Stomach smooth muscle (tissue), 2 donors: ENCODE measurements around the gene CCDC71L.

Experiments
- H3K27ac ChIP-seq: one replicate; pipeline ENCODE4 v1.7.0; 2013; ENCODE audit warnings: mild to moderate bottlenecking, low read length, inconsistent platforms
- H3K27me3 ChIP-seq, 2 donors: one replicate each; pipeline ENCODE4 v1.7.0; 2013; ENCODE audit warnings: low read length in 2 of 2; ENCODE audit not compliant: insufficient read depth in 2 of 2, control insufficient read depth in 1 of 2
- H3K36me3 ChIP-seq, 2 donors: one replicate each; pipeline ENCODE4 v1.7.0; 2013; ENCODE audit warnings: low read length in 2 of 2; ENCODE audit not compliant: control insufficient read depth in 2 of 2, insufficient read depth in 2 of 2
- H3K4me1 ChIP-seq: one replicate; pipeline ENCODE4 v1.7.0; 2013; ENCODE audit warnings: low read length; ENCODE audit not compliant: control insufficient read depth, insufficient read depth
- H3K4me3 ChIP-seq, 2 donors: one replicate each; pipeline ENCODE4 v1.7.0; 2013; ENCODE audit warnings: low read length in 2 of 2
- H3K9ac ChIP-seq, 2 donors: one replicate each; pipeline ENCODE4 v1.7.0; 2013; ENCODE audit warnings: low read length in 2 of 2, mild to moderate bottlenecking in 1 of 2
- H3K9me3 ChIP-seq, 2 donors: one replicate each; pipeline ENCODE4 v1.7.0; 2013; ENCODE audit warnings: low read length in 2 of 2; ENCODE audit not compliant: control insufficient read depth in 2 of 2
- donor health status: healthy.
- donor health status: Pancreatic carcinoma.

Gene CCDC71L

DNA sequence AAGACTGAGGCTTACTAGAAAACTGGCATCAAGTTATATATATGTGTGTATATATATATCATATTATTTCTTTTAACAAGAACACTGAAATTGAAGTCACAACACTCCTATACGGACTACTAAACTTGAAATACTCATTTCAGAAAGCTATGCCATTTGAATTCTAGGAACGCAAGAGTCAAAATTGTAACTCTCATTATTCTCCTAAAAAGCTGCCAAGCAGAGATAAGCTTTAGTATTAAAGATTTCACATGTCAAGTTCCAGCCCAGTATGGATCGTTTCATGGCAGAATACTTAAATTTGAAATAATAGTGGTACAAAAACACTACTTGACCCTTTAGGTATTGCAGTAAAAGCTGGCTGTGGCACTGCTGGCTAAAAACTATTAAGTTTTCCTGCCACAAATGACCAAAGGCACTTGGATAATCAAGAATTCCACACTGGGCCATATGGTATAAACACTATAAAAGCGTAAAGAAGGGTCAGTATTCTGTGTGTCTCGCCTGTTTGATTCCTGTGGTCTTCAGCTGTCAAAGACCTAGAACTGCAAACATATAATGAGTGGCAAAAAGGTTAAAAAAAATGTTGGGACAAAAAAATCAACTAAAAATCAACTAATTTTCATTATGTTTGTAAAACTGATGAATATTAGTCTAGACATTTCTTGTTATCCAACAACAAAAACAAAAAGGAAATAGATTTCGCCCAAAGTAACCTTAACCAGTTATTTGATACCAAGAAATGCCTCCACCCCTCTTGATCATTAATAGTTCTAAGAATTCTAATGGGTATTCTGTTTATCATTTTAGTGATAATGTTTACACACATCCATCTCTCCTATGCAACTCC is 2.4 kb downstream of the CCDC71L start:
- H3K4me3 ChIP-seq = peak overlapping the region in 1 of 2 donors; percentile 78
- H3K27ac ChIP-seq = no peak overlapping the region
- H3K9ac ChIP-seq = peak overlapping the region in 1 of 2 donors; percentile 81
- H3K4me1 ChIP-seq = peaks cover 7% of the 10 kb centered on the region
- no peaks in the 10 kb centered on the region for H3K36me3 ChIP-seq
- H3K9me3 ChIP-seq = no peaks in the 10 kb centered on the region
- H3K27me3 ChIP-seq = no peaks in the 10 kb centered on the region

DNA sequence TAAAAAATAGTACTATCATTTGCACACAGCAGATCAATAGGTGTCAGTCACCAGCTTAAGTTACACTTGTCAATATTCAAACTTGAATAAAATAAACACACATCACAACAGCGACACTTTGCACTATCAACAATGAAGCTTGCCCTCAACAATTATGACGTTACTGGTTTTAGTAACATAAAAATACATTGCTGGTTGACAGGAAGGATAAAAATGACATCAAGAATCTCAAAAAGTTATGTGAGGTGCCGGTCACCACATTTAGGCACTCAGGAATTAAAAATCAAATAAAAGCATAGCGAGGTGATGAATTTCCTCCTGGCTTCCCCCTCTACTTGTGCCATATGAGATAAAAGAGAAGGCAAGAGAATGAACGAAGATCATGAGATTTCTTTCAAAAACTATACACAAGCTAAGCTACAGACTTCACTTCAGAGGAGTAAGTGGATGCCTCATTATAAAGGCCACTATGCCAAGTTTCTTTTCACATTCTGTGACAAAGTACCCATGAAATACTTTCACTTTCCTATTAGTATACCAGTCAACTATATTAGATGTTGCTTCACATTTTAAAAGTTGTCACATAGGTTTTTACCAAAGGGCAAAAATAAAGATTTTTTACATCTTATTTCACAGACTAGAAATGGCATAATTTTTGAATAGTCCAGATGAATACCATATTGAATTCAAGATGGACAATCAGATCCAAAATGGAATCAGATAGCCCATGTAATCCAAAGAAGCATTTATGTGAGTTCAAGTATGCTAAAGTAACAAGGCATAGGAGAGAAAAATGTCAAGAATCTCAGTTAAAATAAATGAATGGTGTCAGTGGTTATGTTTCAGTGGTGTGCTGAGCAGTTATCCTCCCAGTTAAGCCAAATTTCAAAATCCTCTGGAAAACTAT is 3.6 kb downstream of the CCDC71L start:
- no peaks in the 10 kb centered on the region for H3K36me3 ChIP-seq
- no peak overlapping the region for H3K9ac ChIP-seq
- no peak overlapping the region for H3K27ac ChIP-seq
- no peak overlapping the region for H3K4me3 ChIP-seq
- H3K27me3 ChIP-seq = no peaks in the 10 kb centered on the region
- no peaks in the 10 kb centered on the region for H3K9me3 ChIP-seq
- peaks cover 7% of the 10 kb centered on the region for H3K4me1 ChIP-seq

DNA sequence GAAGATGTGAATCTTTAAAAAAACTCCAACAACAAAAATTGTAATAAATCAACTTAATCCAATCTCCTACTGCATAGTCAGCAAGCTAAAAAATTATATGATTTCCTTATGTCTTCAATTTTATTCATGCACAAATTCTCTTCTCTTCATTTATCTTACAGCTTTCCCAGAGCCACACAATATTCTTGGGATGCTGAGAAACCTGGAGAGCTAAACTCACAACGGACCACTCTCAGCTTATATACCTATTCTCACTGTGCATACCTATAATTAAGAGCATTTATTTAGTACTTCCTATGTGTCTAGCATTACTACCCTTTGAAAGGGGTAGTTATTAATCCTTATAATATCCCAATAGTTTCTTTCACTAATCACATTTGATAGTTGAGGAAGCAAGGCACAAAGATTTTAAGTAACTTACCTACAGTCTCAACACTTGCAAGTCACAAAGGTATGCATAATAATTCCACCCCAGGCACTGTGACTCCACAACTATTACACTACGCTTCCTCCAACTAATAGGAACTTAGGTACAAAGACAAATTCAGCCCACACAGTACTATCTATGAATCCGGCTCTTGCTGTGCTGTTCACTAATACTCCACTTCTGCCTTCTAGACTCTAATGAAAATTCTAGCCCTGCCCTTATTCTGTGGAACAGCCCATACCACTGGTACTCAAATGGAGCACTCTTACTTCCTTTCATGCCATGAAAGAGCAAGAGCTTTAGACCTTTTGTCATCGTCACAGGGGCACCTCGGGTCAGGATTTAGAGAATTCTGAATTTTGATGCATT is 5.1 kb downstream of the CCDC71L start:
- H3K27me3 ChIP-seq = no peaks in the 10 kb centered on the region
- no peak overlapping the region for H3K4me3 ChIP-seq
- H3K4me1 ChIP-seq = peaks cover 7% of the 10 kb centered on the region
- H3K9ac ChIP-seq = no peak overlapping the region
- no peak overlapping the region for H3K27ac ChIP-seq
- no peaks in the 10 kb centered on the region for H3K36me3 ChIP-seq
- no peaks in the 10 kb centered on the region for H3K9me3 ChIP-seq

DNA sequence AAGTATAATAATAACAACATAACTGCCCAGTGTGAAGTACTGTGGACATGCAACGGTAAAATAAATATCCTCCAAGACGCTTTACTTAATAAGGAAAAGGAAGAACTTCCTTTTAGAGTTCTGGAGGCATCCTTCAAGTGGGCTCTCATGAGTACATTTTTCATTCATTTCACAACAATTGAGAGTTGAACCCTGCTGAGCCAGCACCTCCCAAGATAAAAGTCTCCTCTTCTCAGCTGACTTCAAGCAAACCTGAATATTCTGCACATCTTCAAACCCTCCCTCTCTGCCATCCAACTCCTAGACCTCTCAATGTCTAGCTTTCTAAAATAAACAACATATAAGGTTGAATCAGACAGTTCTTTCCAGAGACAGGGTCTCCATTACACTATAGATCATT is 7.5 kb downstream of the CCDC71L start:
- no peak overlapping the region for H3K27ac ChIP-seq
- no peak overlapping the region for H3K9ac ChIP-seq
- no peaks in the 10 kb centered on the region for H3K36me3 ChIP-seq
- H3K4me3 ChIP-seq = no peak overlapping the region
- H3K4me1 ChIP-seq = peaks cover 2% of the 10 kb centered on the region
- no peaks in the 10 kb centered on the region for H3K27me3 ChIP-seq
- no peaks in the 10 kb centered on the region for H3K9me3 ChIP-seq

DNA sequence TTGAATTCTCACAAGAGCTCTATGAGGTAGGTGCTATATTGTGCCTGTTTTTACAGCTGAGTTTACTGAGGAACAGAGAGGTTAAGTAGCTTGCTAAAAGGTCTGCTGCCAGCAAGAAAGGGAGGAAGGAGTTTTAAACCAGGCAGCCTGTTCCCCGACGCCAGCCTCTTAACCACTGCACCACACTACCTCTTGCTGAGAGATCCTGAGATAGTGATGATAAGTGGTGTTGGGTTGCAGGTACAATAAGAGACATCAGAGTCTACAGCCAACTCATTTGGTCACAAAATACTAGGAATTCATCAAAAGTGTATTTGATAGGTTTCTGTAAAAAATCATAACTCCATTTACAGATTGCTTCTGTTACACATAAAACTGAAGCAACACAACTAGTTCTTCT is 8.0 kb downstream of the CCDC71L start:
- Histone ChIP-seq H3K9me3 (no peaks in the 10 kb centered on the region), H3K36me3 (no peaks in the 10 kb centered on the region), H3K4me1 (no peaks in the 10 kb centered on the region), H3K4me3 (no peak overlapping the region), H3K27ac (no peak overlapping the region), H3K27me3 (no peaks in the 10 kb centered on the region), H3K9ac (no peak overlapping the region)

DNA sequence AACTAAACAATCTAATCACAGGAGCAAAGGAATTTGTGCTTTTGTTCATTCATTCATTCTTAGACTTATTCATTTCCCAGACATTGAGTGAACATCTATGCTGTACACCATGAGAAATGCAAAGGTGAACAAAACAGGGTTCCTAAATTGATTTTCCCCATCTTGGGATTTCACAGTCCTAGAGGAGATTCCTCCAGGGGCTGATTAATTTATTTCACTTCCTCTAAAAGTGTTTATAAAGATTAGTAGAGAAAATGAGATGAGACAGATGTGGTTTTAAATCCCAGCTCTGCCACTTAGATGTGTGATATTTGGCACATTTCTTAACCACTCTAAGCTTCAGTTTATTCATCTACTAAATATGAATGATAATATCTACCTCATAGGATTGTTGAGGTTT is 8.9 kb downstream of the CCDC71L start:
- H3K4me3 ChIP-seq = no peak overlapping the region
- no peaks in the 10 kb centered on the region for H3K36me3 ChIP-seq

DNA sequence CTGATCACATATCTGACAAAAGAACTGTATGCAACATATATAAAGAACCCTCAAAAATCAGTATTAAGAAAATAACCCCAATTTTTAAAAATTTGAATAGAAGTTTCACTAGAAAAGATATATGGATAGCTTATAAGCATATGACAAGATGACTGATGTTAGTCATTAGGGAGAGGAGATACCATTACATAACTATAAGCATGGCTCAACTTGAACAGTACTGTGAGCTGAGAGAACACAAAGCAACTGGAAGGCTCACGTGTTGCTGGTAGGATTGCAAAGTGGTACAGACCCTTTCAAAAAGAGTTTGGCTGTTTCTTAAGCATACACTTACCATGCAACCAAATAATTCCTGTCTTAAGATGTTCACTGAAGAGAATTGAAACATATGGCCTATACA is 14.7 kb downstream of the CCDC71L start:
- Histone ChIP-seq H3K9me3 (no peaks in the 10 kb centered on the region), H3K27me3 (no peaks in the 10 kb centered on the region), H3K9ac (no peak overlapping the region), H3K36me3 (no peaks in the 10 kb centered on the region), H3K27ac (no peak overlapping the region), H3K4me3 (no peak overlapping the region), H3K4me1 (no peaks in the 10 kb centered on the region)

More for the DNA sequence above, 8.9 kb downstream of the CCDC71L start:
- Histone ChIP-seq H3K9me3 (no peaks in the 10 kb centered on the region), H3K9ac (no peak overlapping the region), H3K27ac (no peak overlapping the region), H3K27me3 (no peaks in the 10 kb centered on the region), H3K4me1 (no peaks in the 10 kb centered on the region)

DNA sequence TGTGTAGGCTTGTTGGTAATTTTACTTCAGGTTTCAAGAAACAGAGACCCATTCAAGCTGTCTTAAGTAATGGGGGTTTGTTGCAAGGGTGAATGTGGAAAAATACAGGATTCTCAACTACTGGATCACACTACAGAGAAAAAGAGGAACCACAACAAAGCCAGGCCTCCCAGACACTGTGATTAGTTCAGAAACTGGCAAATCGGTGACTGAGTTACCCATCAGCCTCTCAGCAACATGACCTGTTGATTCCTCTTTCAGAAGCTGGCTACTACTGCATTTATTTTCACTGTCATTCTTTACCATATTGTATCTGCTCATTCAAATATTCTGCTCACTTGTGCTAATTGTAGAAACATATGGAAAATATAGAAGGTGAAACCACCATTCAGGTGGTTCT is 16.0 kb downstream of the CCDC71L start:
- Histone ChIP-seq H3K36me3 (no peaks in the 10 kb centered on the region), H3K4me1 (no peaks in the 10 kb centered on the region), H3K27ac (no peak overlapping the region), H3K9ac (no peak overlapping the region), H3K27me3 (no peaks in the 10 kb centered on the region), H3K4me3 (no peak overlapping the region), H3K9me3 (no peaks in the 10 kb centered on the region)

DNA sequence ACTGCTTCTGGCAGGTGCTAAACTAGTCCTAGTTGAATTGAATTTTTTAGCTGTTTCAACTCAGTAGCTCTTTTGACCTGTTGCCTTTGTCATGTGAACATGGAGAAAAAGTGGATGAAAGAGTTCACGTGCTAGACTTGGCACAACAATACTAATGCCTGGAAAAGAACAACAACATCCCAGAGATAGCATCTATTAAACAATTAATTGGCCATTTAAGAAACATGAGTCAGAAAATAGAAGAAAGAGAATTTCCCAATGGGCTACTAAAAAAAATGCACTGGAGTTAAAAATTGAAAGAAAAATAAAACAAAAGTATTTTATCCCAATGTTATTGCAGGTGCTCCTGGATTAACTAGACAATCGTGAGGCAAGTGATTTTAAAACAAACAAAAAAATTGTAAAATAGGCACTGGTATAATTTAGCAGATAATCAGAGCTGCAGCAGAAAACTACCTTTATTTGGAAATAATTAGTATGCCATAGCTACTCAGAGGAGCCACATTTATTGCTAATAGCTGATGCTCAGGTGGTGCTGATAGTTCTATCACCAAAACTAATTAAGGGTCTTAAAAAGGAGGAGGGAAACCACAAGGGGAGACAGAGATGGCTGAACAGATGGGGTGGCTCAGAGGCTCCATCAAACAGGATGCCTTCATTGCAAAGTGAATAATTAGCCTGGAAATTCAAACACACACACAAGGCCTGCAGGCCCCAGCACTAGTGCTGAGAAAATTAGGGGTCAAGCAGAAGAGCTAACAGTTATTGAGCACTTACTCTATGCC is 17.6 kb downstream of the CCDC71L start:
- no peaks in the 10 kb centered on the region for H3K36me3 ChIP-seq
- no peak overlapping the region for H3K4me3 ChIP-seq

DNA sequence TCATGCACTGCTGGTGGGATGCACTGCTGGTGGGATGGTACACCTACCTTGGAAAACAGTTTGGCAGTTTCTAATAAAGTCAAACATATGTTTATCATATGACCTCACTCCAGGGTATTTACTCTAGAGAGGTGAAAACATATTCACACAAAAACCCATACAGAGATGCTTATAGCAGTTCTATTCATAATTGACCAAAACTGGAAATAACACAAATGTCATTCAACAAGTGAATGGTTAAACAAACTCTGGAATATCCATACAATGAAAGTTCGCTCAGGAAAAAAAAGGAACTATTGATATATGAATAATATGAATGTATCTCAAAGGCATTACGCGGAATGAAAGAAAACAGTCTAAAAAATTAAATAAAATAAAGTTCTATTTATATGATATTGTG is 19.5 kb downstream of the CCDC71L start:
- no peak overlapping the region for H3K4me3 ChIP-seq
- H3K36me3 ChIP-seq = no peaks in the 10 kb centered on the region
- H3K9me3 ChIP-seq = no peaks in the 10 kb centered on the region
- H3K9ac ChIP-seq = no peak overlapping the region
- no peak overlapping the region for H3K27ac ChIP-seq
- no peaks in the 10 kb centered on the region for H3K27me3 ChIP-seq
- H3K4me1 ChIP-seq = no peaks in the 10 kb centered on the region

More for the DNA sequence above, 17.6 kb downstream of the CCDC71L start:
- no peak overlapping the region for H3K9ac ChIP-seq
- H3K27me3 ChIP-seq = no peaks in the 10 kb centered on the region
- no peaks in the 10 kb centered on the region for H3K4me1 ChIP-seq
- H3K9me3 ChIP-seq = no peaks in the 10 kb centered on the region
- no peak overlapping the region for H3K27ac ChIP-seq
